CD4-positive, alpha-beta memory T cell (primary cell): Measurements from ENCODE around the gene MB21D2. TPM values are rescaled to one million over a fixed set of nuclear protein-coding genes. Genes with fewer than 3 reads are reported as not detected.
"Not testable (repeated sequence)": the region's sequence is repeated elsewhere in the genome, so short reads cannot be mapped to it uniquely, and the experiment has no call there.

Experiments used
- CTCF ChIA-PET: fragments of 350-600 bp; sonication (Branson Sonifier 250); formaldehyde crosslinking; loops from one replicate; lab custom pipeline; 2021; ENCODE audit warnings: inconsistent platforms; ENCODE audit not compliant: partially characterized antibody; lab: Charles Lee
- POLR2A ChIA-PET: fragments of 350-600 bp; sonication (Branson Sonifier 250); formaldehyde crosslinking; loops from one replicate; lab custom pipeline; 2021; ENCODE audit not compliant: partially characterized antibody; lab: Charles Lee
- DNase-seq, 5 donors: peaks; one replicate each; pipeline versions ENCODE4 v3.0.0 to v3.0.0-alpha.2; 2020 to 2022; ENCODE audit warnings: mixed read lengths in 1 of 5
- H3K27ac ChIP-seq: one replicate; pipeline ENCODE4 v1.7.0; 2013; ENCODE audit warnings: low read depth, low read length
- H3K27me3 ChIP-seq: 2 replicates; pipeline ENCODE4 v1.7.0; 2013; ENCODE audit warnings: mild to moderate bottlenecking, low read length, moderate library complexity; ENCODE audit not compliant: insufficient read depth
- H3K36me3 ChIP-seq: 2 replicates; pipeline ENCODE4 v1.7.0; 2013; ENCODE audit warnings: mild to moderate bottlenecking, low read length, moderate library complexity; ENCODE audit not compliant: insufficient read depth
- H3K4me1 ChIP-seq: 2 replicates; pipeline ENCODE4 v1.7.0; 2013; ENCODE audit warnings: mild to moderate bottlenecking, low read length, moderate library complexity; ENCODE audit not compliant: insufficient read depth
- H3K4me3 ChIP-seq, 2 donors: one replicate each; pipeline ENCODE4 v1.7.0; 2013; ENCODE audit warnings: low read length in 2 of 2, mild to moderate bottlenecking in 1 of 2
- H3K9me3 ChIP-seq, 2 donors: one replicate each; pipeline ENCODE4 v1.7.0; 2013; ENCODE audit warnings: low read length in 2 of 2, control low read depth in 1 of 2; ENCODE audit not compliant: control insufficient read depth in 1 of 2
- H3K27ac Mint-ChIP-seq, 7 donors: one replicate each; pipeline ENCODE4 v1.8.0; 2020 to 2021; ENCODE audit warnings: mixed read lengths in 7 of 7, mild to moderate bottlenecking in 6 of 7, inconsistent platforms in 3 of 7, moderate library complexity in 3 of 7
- H3K27me3 Mint-ChIP-seq, 2 donors: one replicate each; pipeline ENCODE4 v1.8.0; 2020 to 2021; ENCODE audit warnings: mixed read lengths in 2 of 2
- H3K36me3 Mint-ChIP-seq, 2 donors: one replicate each; pipeline ENCODE4 v1.8.0; 2020 to 2021; ENCODE audit warnings: mixed read lengths in 2 of 2, inconsistent platforms in 1 of 2, mild to moderate bottlenecking in 1 of 2
- H3K4me1 Mint-ChIP-seq, 4 donors: one replicate each; pipeline ENCODE4 v1.8.0; 2020 to 2021; ENCODE audit warnings: mixed read lengths in 4 of 4, mild to moderate bottlenecking in 1 of 4
- H3K4me3 Mint-ChIP-seq, 8 donors: one replicate each; pipeline ENCODE4 v1.8.0; 2020 to 2021; ENCODE audit warnings: mixed read lengths in 8 of 8, mild to moderate bottlenecking in 7 of 8, moderate library complexity in 6 of 8, inconsistent platforms in 3 of 8
- H3K9me3 Mint-ChIP-seq, 8 donors: one replicate each; pipeline ENCODE4 v1.8.0; 2020 to 2021; ENCODE audit warnings: mixed read lengths in 8 of 8, mild to moderate bottlenecking in 5 of 8, inconsistent platforms in 3 of 8, moderate library complexity in 1 of 8
- intact Hi-C: fragments of 100-400 bp; cut with micrococcal nuclease; formaldehyde crosslinking; loops from one replicate; pipeline ENCODE4 v1.15.1; 2023
- polyA plus RNA-seq, 2 donors: library from polyadenylated mRNA; unstranded; fragments of 300-500 nt; fragmentation: Illumina TruSeq; gene quantifications; one replicate each; pipeline ENCODE4 v1.2.3, GENCODE V29; 2021
- total RNA-seq, 2 experiments: library from RNA; stranded (reverse); gene quantifications; one replicate each; pipeline ENCODE4 v1.2.3, GENCODE V29; 2021

MB21D2 gene
- total and polyA plus RNA-seq, 4 experiments from 2014 or later: 3.4 to 17.1 (median 6.1) TPM

DNA sequence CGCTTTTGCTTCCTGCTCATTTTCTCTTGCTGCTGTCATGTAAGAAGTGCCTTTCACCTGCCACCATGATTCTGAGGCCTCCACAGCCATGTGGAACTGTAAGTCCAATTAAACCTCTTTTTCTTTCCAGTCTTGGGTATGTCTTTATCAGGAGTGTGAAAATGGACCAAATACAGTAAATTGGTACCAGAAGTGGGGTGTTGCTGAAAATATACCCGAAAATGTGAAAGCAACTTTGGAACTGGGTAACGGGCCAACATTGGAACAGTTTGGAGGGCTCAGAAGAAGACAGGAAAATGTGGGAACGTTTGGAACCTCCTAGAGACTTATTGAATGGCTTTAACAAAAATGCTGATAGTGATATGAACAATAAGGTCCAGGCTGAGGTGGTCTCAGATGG lies 143.3 kb downstream of the MB21D2 start:
- DNase-seq, H3K27me3 ChIP-seq, H3K36me3 ChIP-seq, H3K27ac Mint-ChIP-seq, H3K36me3 Mint-ChIP-seq, POLR2A ChIA-PET, H3K27ac ChIP-seq, H3K27me3 Mint-ChIP-seq, CTCF ChIA-PET, H3K4me3 ChIP-seq, intact Hi-C loops, H3K4me3 Mint-ChIP-seq, H3K9me3 ChIP-seq, H3K4me1 ChIP-seq, H3K4me1 Mint-ChIP-seq: not testable (repeated sequence)
- peaks cover 3 to 31% (median 21%) of the 10 kb centered on the region in 8 donors for H3K9me3 Mint-ChIP-seq

DNA sequence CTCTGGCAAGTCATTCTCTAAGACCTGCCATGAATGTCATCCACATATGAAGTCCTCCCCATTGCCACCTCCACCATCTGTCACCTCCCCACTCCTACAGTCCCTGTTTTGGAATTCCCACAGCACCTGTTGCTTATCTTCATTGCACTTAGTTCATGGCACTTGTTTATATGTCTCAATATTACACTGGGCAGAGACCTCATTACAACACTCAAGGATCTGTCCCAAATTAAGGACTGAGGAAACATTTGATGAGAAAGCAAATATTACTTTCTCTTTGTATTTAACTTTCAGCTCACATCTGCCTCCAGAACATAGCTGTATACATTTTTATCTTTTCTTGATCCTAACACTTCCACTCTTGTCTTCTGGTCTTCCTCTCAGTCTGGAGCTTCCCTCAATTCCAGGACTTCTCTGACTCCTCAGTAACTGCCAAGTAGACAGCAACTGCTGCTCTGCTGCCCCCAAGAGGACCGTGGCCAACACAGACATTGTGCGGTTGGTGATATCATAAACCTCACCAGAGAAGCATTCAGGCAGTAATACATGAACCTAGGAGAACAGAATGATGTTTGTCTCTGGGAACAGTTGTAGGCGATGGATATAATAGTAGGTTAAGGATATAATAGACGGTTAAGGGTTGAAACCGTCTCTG lies 145.3 kb downstream of the MB21D2 start:
- peaks cover 3 to 27% (median 20%) of the 10 kb centered on the region in 8 donors for H3K9me3 Mint-ChIP-seq
- H3K4me3 Mint-ChIP-seq: no peak overlapping the region
- peaks cover 0 to 5% of the 10 kb centered on the region in 2 donors for H3K36me3 Mint-ChIP-seq
- CTCF ChIA-PET: no interaction called here
- H3K4me1 Mint-ChIP-seq: no peaks in the 10 kb centered on the region
- intact Hi-C loops: no loop called here
- Histone ChIP-seq H3K4me1 (no peaks in the 10 kb centered on the region), H3K27me3 (no peaks in the 10 kb centered on the region), H3K27ac (no peak overlapping the region), H3K9me3 (no peaks in the 10 kb centered on the region), H3K36me3 (no peaks in the 10 kb centered on the region), H3K4me3 (no peak overlapping the region)
- no peak overlapping the region for H3K27ac Mint-ChIP-seq
- H3K27me3 Mint-ChIP-seq: peaks cover 0 to 2% of the 10 kb centered on the region in 2 donors
- no peak for DNase-seq
- POLR2A ChIA-PET: no interaction called here

DNA sequence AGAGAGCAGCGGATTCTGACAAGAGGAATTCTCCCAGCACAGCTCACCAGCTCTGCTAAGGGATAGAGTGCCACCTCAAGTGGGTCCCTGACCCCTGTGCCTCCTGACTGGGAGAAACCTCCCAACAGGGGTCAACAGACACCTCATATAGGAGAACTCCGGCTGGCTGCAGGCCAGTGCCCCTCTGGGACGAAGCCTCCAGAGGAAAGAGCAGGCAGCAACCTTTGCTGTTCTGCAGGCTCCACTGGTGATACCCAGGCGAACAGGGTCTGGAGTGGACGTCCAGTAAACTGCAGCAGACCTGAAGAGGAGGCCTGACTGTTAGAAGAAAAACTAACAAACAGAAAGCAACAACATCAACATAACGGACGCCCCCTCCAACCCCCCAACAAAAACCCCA lies 159.0 kb downstream of the MB21D2 start:
- Histone ChIP-seq H3K4me1 (no peaks in the 10 kb centered on the region), H3K4me3 (no peak overlapping the region), H3K27ac (no peak overlapping the region), H3K36me3 (no peaks in the 10 kb centered on the region), H3K27me3 (no peaks in the 10 kb centered on the region), H3K9me3 (no peaks in the 10 kb centered on the region)
- intact Hi-C loops: no loop called here
- POLR2A ChIA-PET: no interaction called here
- Mint-ChIP-seq H3K27me3 (peaks cover 3 to 8% of the 10 kb centered on the region in 2 donors), H3K27ac (no peak overlapping the region), H3K4me3 (no peak overlapping the region), H3K36me3 (no peaks in the 10 kb centered on the region), H3K4me1 (no peaks in the 10 kb centered on the region), H3K9me3 (peaks cover 0 to 9% (median 4%) of the 10 kb centered on the region in 8 donors)
- DNase-seq: no peak
- CTCF ChIA-PET: no interaction called here

DNA sequence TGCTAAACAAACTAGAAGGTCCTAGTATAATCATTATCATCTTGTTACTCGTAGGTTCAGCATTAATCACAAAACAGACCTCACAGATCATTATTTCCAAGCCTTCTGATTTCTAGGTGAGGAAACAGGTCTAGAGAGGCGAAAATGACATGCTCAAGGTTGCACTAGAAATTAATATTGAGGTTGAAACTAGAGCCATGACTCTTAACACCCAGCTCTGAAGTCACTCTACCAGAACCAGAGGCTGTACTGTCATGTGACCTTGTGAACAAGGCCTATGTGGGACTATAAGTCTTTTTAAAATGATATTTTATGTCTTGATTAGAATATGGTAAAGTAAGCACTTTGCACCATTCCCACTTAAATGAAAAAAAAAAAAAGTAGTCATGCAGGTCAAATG lies 166.5 kb downstream of the MB21D2 start:
- Histone ChIP-seq H3K27ac (no peak overlapping the region), H3K9me3 (no peaks in the 10 kb centered on the region), H3K36me3 (no peaks in the 10 kb centered on the region), H3K27me3 (no peaks in the 10 kb centered on the region), H3K4me3 (no peak overlapping the region), H3K4me1 (no peaks in the 10 kb centered on the region)
- no peak for DNase-seq
- Mint-ChIP-seq H3K27me3 (peaks cover 3% of the 10 kb centered on the region in 2 donors), H3K36me3 (no peaks in the 10 kb centered on the region), H3K9me3 (peaks cover 0 to 13% (median 0%) of the 10 kb centered on the region in 8 donors), H3K4me3 (no peak overlapping the region), H3K27ac (no peak overlapping the region), H3K4me1 (no peaks in the 10 kb centered on the region)
- intact Hi-C loops: no loop called here
- POLR2A ChIA-PET: no interaction called here
- CTCF ChIA-PET: no interaction called here

DNA sequence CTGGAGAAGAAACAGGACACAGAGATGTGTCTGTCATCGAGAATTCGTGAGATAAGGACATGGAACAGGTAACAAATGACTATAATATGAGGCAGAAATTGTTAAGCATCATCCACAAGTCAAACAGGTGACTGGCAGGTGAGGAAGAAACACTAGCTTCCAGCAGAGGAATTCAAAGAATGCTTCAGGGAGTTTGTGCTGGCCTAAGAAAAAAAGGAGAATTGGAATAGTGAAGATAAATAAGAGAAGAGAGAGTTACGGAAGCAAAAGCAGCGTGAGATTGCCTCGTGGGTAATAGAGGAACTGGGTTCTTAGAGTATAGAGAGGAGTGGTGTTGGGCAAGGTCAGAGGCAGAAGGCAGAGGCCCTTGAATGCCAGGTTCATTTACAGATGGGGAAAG lies 167.5 kb downstream of the MB21D2 start:
- no peak for DNase-seq
- Histone ChIP-seq H3K27me3 (no peaks in the 10 kb centered on the region), H3K36me3 (no peaks in the 10 kb centered on the region), H3K4me3 (no peak overlapping the region), H3K27ac (no peak overlapping the region), H3K9me3 (no peaks in the 10 kb centered on the region), H3K4me1 (no peaks in the 10 kb centered on the region)
- POLR2A ChIA-PET: no interaction called here
- Mint-ChIP-seq H3K27ac (no peak overlapping the region), H3K36me3 (no peaks in the 10 kb centered on the region), H3K9me3 (peaks cover 0 to 11% (median under 1%) of the 10 kb centered on the region in 8 donors), H3K4me1 (no peaks in the 10 kb centered on the region), H3K4me3 (no peak overlapping the region), H3K27me3 (peaks cover 1 to 3% of the 10 kb centered on the region in 2 donors)
- CTCF ChIA-PET: no interaction called here
- intact Hi-C loops: no loop called here

DNA sequence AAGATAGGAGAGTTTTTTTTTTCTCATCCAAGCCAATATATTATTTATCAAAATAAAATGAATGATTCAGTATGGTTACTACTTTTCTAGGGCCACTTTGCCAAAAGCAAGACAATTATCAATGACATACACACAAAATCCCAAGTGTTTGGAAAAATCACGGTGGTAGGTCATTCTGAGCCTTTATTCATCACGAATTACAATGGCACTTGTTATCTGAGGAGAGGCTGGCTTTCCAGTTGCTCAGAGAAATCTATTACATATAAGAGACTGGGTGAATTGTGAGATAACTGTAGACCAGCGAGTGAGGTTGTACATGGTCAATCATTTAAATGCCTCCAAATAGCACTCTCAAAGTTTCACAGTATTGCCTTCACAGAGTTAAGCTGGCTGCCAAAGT lies 169.9 kb downstream of the MB21D2 start:
- CTCF ChIA-PET: no interaction called here
- intact Hi-C loops: no loop called here
- H3K27ac Mint-ChIP-seq: no peak overlapping the region

DNA sequence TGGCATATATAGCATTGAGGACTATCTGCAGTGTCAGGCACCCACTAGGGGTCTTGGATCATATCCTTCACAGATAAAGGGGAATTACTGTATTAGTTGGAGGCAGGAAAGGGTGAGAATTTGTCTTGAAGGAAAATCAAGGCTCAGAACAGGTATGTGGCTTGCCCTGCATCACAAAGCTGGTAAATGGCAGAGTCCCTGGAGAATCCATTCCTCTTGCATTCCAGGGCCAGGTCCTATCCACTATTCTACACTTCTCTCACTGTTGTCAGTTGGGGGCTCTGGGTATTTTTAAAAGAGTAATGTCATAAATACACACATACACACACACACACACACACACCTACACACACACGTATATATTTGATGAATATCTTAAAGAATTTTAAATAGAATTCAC lies 170.5 kb downstream of the MB21D2 start:
- POLR2A ChIA-PET: no interaction called here
- Histone ChIP-seq H3K36me3 (no peaks in the 10 kb centered on the region), H3K27me3 (no peaks in the 10 kb centered on the region), H3K4me3 (no peak overlapping the region), H3K27ac (no peak overlapping the region), H3K9me3 (no peaks in the 10 kb centered on the region), H3K4me1 (no peaks in the 10 kb centered on the region)
- CTCF ChIA-PET: no interaction called here
- Mint-ChIP-seq H3K36me3 (no peaks in the 10 kb centered on the region), H3K27ac (no peak overlapping the region), H3K4me3 (no peak overlapping the region), H3K9me3 (peaks cover 0 to 14% (median 2%) of the 10 kb centered on the region in 8 donors), H3K4me1 (no peaks in the 10 kb centered on the region), H3K27me3 (peaks cover 0 to 3% of the 10 kb centered on the region in 2 donors)
- intact Hi-C loops: no loop called here
- no peak for DNase-seq

More for the DNA sequence above, 169.9 kb downstream of the MB21D2 start:
- peaks cover 0 to 14% (median 2%) of the 10 kb centered on the region in 8 donors for H3K9me3 Mint-ChIP-seq
- Histone ChIP-seq H3K27ac (no peak overlapping the region), H3K4me3 (no peak overlapping the region), H3K9me3 (no peaks in the 10 kb centered on the region), H3K36me3 (no peaks in the 10 kb centered on the region), H3K4me1 (no peaks in the 10 kb centered on the region), H3K27me3 (no peaks in the 10 kb centered on the region)
- peaks cover 0 to 3% of the 10 kb centered on the region in 2 donors for H3K27me3 Mint-ChIP-seq
- no peak for DNase-seq
- H3K36me3 Mint-ChIP-seq: no peaks in the 10 kb centered on the region
- no peaks in the 10 kb centered on the region for H3K4me1 Mint-ChIP-seq
- no peak overlapping the region for H3K4me3 Mint-ChIP-seq
- POLR2A ChIA-PET: no interaction called here
